GF-D8 (cell line): ENCODE data around the gene GPSM1.

ENCODE experiments used
- DNase-seq: peaks from one replicate; lab custom pipeline; 2025; lab: John Stamatoyannopoulos, UW

The GPSM1 gene

GRCh38 chr9:136304456-136304855, 22.9 kb upstream of the GPSM1 start:
- DNase-seq = no peak

DNA sequence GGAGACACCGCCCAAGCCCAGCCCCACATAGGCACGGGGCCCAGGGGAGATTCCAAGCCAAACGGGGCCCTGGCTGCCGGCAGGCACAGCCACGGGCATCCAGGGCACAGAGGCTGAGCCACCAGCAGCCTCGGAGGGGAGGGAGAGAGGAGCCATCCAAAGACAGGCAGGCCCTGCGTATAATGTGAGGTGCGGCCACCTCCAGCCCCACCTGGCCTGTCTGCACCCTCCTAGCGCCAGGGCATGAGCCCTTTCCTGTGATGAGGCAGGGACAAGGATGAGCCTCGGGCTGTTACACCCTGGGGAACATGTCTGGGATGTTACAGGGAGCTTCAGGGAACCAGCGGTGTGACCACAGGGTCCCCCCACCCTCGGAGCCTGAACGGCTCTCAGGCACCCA, 22.4 kb upstream of the GPSM1 start:
- no peak for DNase-seq

DNA sequence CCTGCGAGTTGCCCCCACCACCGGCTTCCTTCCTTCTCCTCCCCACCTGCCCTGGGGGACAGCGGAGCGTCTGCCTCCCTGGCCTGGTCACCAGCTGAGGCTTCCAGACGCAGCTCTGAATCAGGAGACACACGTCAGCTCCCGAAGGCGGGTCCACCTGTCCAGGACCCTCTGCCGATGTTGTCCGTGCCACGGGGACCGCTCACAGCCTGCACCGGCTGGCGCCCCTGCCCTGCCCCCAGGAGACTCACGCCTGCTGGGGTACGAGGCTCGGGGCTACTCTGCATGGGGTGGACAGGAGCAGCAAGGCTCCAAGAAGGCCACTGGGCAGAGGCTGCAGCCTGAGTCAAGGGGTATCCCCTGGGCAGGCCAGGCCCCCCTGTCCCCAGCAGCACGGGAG, 21.5 kb upstream of the GPSM1 start:
- no peak for DNase-seq

DNA sequence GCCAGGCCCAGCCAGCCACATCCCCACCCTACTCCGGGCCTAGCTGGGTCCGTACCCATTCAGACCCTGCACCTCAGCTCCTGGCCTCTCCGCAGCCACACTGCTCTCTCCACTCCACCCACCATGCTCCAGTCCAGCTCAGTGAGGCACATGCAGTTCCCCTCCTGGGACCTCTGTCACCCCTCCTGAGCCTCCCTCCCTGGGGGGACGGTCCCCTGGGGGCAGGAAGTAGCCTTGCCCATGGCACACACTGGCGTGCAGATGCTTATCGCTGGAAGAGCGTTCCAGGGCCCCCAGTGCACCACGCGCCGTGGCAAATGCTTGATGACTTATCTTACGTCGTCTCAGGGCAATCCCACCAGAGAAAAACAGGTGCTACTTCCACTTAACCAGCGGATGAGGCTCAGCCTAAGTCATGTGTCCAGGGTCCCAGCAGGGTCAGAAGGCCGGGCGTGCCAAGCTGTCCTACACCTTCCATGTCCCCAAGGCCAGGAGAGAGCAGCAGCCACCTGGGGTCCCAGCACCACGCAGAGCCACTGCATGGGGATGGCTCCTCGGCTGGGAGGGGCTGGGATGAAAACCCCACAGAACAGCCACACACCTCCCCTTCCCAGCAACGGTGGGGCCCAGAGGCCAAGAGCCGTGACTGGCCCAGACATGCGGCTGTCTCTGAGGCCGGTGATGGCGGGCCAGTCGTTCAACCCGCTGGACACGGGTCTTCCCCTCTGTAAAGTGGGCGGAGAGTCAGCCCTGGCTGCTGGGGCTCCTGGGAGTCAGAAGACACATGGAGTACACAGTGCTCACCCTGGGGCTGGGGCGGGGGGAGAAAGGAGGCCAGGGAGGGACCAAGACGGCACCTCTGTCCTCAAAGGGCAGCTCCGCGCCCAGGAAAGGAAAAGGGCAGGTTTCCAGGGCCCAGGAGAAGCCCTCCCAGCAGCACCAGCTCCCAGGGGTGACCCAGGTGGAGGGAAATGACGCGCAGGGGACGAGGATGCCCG, 20.8 kb upstream of the GPSM1 start:
- DNase-seq = no peak

DNA sequence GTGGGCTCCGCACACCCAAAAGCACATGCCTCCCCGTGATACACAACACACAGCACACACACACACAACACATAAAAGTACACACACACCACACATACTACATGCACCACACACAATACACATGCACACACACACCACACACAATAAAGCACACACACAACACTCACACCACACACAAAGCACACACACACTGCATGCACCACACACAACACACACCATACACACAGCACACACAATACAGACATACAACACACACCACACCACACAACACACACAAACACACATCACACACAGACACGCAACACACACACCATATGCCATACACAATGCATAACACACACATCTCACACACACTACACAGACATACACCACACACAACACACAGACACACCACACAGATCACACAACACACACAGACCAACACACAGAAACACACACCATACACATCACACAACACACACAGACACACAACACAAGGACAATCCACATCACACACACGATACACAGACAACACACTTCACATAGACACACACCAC, 20.1 kb upstream of the GPSM1 start:
- DNase-seq = no peak

GRCh38 chr9:136308006-136308701, 19.2 kb upstream of the GPSM1 start:
- DNase-seq = no peak

DNA sequence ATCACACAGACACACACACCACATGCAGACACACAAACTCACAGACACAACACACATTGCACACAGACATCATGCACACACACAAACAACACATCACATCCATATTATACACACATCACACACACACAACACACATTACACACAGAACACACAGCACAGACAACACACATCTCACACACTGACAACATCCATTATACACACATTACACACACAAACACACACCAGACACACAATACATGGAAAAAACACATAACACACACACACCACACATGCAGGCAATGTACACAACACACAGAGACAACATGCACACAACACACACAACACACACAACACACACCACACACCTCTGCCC, 18.7 kb upstream of the GPSM1 start:
- DNase-seq = no peak

DNA sequence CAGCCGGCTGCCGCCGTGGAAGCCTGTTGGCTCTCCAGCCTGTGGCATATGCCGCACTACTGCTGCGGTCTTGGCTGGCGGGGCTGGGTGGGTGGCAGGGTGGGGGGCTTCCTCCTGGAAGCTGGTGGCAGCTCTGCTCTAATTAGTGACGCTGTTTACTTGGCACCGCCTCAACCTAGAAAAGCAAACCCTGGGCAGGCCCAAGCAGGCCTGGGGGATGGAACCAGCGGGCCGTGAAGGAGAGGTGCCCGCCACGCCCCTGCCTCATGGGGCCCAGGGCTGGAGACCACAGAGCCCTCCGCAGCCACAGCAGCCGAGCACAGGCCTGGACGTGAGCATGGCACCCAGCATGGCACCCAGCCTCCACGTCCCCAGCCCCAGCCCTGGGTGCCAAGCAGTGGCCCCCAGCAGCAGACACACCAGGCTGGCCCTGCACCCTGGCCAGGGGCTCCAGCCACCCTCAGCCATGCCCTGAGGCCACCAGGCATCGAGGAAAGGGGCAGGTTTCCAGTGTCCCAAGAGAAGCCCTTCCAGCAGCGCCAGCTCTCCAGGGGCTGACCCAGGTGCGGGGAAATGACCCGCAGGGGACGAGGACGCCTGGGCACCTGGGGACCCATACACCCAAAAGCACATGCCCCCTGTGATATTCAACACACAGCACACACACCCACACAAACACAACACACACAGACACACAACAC, 18.1 kb upstream of the GPSM1 start:
- DNase-seq = peak; percentile 24

DNA sequence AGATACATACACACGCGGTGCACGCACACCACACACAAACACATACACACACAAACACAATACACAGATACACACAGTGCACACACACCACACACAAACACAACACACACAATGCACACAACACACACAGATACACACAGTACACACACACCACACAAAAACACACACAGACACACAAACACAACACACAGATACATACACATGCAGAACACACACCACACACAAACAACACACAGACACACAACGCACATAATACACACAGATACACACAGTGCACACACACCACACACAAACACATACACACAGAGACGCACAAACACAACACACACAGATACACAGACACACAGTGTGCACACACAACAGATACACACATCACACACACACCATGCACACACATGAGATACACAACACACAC, 17.5 kb upstream of the GPSM1 start:
- no peak for DNase-seq

DNA sequence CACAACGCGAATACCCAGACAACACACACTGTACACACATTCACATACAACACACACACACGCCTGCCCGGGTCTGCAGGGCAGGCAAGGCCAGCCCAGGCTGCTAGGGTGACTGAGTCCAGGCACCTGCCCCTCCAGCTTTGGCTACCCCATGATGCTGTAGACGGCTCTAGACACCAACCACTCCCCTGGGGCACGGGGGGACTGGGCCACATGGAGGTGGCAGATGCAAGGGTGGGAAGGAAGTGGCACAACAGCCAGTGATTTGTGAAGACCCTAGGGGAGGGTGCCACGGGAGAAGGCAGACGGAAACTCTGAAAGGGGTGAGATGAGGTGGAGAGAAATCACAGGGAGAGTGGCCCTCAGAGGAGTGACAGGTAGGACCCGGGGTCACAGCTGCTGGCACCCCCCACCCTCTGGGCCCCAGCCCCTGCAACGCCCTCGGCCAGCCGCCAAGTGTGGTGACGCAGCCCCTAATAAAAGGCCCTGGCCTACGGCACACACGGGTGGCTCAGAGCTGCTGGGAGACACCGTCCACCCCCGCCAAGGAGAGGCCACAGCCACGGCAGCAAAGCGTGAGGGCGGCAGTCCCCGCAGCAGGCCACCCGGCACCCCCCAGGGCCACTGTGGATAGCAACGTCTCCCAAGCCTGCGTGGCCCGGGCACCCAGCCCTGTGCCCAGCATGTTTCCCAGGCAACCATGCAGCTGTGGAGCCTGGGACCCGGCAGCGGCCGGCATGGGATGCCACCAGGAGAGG, 16.9 kb upstream of the GPSM1 start:
- no peak for DNase-seq

GRCh38 chr9:136311051-136312008, 16.0 kb upstream of the GPSM1 start:
- DNase-seq = no peak

GRCh38 chr9:136312009-136312375, 15.3 kb upstream of the GPSM1 start:
- no peak for DNase-seq

GRCh38 chr9:136312436-136312835, 14.9 kb upstream of the GPSM1 start:
- DNase-seq = no peak

DNA sequence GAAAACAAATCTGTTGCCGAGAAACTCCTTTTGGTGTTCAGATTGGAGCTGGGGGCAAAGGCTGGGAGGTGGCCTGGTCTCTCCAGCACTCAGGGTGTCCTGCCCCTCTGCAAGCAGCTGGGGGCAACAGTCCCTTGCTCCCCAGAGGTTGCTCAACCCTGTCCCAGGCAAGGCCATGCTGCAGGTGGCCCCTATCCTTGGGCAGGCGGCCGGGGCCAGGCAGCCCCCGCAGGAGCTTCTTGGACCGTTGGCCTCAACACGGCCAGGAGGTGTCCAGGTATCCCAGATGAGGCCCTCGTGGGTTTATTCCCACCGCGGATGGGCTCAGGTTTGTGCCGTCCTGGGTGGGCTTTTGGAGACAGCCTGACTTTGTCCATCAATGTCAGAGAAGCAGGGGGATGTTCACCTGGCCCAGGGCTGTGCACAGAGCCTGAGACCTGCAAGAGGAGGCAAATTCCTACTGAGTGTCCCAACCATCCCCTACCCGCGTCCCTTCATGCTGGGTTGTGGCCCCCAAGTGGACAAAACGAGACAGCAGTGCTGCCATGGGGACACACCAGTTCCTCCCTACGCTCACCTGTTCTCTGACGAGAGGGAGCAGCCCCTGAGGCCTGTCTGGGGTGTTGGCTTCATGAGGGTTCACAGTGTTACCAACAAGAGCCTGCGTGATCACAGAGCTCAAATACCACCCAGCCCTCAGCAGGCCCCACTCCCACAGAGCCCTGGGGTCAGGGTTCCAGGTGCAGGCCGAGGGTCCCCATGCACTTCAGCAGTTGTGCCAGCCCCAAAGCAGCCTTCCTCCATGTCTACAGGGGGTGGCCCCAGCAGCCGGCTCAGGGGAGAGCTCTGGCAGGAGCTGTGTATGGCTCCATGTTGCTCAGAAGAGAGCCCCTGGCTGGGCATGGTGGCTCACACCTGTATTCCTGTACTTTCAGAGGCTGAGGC, 14.0 kb upstream of the GPSM1 start:
- no peak for DNase-seq

GRCh38 chr9:136314056-136314416, 13.3 kb upstream of the GPSM1 start:
- DNase-seq = no peak

DNA sequence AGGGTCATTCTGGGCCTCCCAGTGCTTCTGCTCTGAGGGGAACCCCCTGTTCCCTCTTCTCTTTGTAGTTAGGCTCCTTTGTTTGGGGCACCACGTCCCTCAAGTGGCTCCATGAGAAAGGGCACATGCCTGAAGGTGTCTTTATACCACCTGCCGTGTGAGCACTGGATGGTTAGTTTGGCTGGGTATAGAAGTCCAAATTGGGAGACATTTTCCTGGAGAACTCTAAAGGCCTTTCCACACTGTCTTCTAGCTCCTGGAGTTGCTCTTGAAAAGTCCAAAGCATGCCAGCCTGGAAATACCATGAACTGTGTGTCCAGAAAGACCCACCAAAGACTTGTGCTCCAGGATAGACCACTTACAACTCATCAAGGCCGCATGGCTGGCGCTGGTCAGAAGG, 12.4 kb upstream of the GPSM1 start:
- no peak for DNase-seq

GRCh38 chr9:136316271-136316751, 11.0 kb upstream of the GPSM1 start:
- DNase-seq = no peak

DNA sequence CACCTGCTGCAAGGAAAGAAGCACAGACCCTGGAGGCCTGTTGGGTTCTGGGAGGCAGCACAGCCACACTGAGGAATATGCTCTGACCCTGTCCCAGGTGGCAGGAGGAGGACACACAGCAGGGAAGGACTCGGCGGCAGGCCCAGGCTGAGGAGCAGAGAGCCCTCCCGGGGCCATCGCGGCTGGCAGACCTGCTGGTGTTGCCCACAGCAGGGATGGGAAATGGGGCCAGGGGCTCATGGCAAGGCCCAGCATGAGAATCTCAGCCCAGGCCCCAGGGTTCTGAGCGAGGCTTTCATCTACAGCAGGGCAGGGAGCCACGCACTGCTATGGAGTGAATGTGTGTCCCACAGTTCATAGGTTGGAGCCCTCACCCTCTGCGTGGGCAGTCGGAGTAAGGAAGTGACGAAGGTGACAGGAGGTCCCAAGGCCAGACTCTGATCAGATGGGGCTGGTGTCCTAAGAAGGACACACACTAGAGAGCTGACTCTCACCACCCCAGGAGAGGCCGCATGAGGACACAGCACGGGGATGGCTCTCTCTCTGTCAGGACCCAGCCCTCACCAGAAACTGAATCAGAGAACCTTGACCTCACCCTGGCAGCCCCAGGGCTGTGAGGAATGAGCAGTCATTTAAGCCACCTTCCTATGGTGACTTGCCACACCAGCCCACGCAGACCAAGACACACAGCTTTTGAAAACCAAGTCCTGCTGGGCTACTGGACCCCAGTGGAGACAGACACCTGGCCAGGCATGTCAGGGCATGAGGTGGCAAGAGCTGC, 10.3 kb upstream of the GPSM1 start:
- no peak for DNase-seq

GRCh38 chr9:136317695-136318094, 9.6 kb upstream of the GPSM1 start:
- DNase-seq = no peak
